Liver (tissue), 3 donors: ENCODE data around the gene PPP4R4.

Experiments used
- CTCF ChIP-seq: fragments of 150-350 bp; IDR thresholded peaks from 2 replicates; pipeline ENCODE4 v1.5.1; 2017; ENCODE audit warnings: improper control_type of control experiment, low read depth, low read length; ENCODE audit not compliant: missing input control
- JUND ChIP-seq, 2 donors: IDR thresholded peaks; 2 replicates each; pipeline ENCODE4 v1.6.1; 2016; ENCODE audit warnings: antibody characterized with exemption in 2 of 2
- NR2F2 ChIP-seq: IDR thresholded peaks from 2 replicates; pipeline ENCODE4 v1.6.1; 2016; ENCODE audit warnings: antibody characterized with exemption
- REST ChIP-seq: IDR thresholded peaks from 2 replicates; pipeline ENCODE4 v1.6.1; 2016; ENCODE audit warnings: antibody characterized with exemption, mild to moderate bottlenecking
- RXRA ChIP-seq, 2 donors: IDR thresholded peaks; 2 replicates each; pipeline ENCODE4 v1.6.1; 2017 to 2018; ENCODE audit warnings: antibody characterized with exemption in 2 of 2, mild to moderate bottlenecking in 1 of 2
- TAF1 ChIP-seq: conservative IDR thresholded peaks from 2 replicates; pipeline ENCODE4 v1.6.1; 2016; ENCODE audit warnings: antibody characterized with exemption, mild to moderate bottlenecking
- donor health status: healthy.
- donor health status: healthy.

- no peak for TF ChIP-seq CTCF
- no peak for TF ChIP-seq REST
- no peak for TF ChIP-seq JUND (IDR thresholded peaks at IDR 0.05)
- no peak for TF ChIP-seq NR2F2
- no peak for TF ChIP-seq RXRA (IDR thresholded peaks at IDR 0.05)
- TF ChIP-seq TAF1, result no peak
Measured at GRCh38 chr14:94313991-94314655, 140.0 kb downstream of the PPP4R4 start.
